Stimulated activated memory B cell treated with anti-CD40 and anti-IgM and Interleukin-4, amounts not matched to agents 10 μg/mL and 1 μg/mL and 100 μg/mL, for 72 hours (primary cell): Measurements from ENCODE around the gene YEATS4.

Experiments
- ATAC-seq: fragments of 150-1000 bp; cut with Tn5 transposase; 2 replicates; pipeline ENCODE4 v1.10.0; 2021
- H3K27ac Mint-ChIP-seq: one replicate; pipeline ENCODE4 v1.8.0; 2022; ENCODE audit warnings: mild to moderate bottlenecking, mixed read lengths
- H3K27me3 Mint-ChIP-seq: one replicate; pipeline ENCODE4 v1.8.0; 2022; ENCODE audit warnings: mixed read lengths
- H3K36me3 Mint-ChIP-seq: one replicate; pipeline ENCODE4 v1.8.0; 2022; ENCODE audit warnings: mixed read lengths
- H3K4me1 Mint-ChIP-seq: one replicate; pipeline ENCODE4 v1.8.0; 2022; ENCODE audit warnings: mixed read lengths
- H3K4me3 Mint-ChIP-seq: one replicate; pipeline ENCODE4 v1.8.0; 2022; ENCODE audit warnings: mild to moderate bottlenecking, moderate library complexity, mixed read lengths
- H3K9me3 Mint-ChIP-seq: one replicate; pipeline ENCODE4 v1.8.0; 2022; ENCODE audit warnings: mixed read lengths

YEATS4 gene

DNA sequence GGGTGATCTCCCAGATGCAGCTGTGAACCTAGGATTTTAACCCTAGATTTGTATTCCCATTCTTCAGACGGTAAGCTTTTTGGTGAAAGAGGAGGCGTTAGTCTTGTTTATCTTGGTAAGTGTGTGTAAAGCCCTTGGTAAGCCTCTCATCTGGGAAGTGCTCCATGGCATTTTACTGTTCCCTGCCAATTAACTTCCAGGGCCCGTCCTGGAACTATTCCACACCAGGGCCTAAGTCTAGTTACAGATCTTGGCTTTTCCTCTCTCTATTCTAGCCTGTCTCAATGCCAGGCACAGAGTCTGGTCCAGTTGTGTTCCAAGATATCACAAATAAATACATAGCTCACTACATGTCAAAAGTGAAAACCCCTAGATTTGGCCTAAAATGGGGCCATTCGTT lies 42.4 kb downstream of the YEATS4 start:
- Mint-ChIP-seq H3K4me3 (no peak overlapping the region), H3K27ac (no peak overlapping the region), H3K9me3 (no peaks in the 10 kb centered on the region), H3K27me3 (no peaks in the 10 kb centered on the region), H3K36me3 (peaks cover 12% of the 10 kb centered on the region), H3K4me1 (no peaks in the 10 kb centered on the region)
- no peak for ATAC-seq

DNA sequence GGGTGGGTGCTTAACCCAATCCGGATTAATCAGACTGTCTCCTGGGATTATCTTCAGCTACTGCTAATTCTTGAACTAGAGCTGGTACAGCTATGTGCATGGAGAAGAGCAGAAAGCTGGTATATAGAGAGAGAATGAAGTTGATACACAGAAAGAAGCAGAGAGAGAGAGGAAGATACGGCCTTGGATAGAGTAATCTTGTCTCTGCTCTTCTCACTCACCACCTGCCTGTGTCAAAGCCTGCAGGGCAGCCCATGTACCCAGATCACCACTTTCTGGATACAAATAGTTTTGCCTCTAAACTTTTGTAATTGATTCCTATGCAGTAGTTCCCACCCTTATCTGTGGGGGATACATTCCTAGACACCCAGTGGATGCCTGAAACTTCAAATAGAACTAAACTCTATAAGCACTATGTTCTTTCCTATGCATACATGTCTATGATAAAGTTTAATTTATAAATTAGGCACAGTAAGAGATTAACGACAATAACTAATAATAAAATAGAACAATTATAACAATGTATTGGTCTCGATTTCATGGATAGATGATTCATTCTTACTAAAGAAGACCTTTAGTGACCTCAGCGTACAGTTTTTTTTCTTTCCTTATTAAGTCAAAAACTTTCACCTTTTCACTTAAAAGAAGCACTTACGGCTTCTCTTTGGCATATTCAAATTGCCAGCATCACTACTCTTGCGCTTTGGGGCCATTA lies 45.5 kb downstream of the YEATS4 start:
- Mint-ChIP-seq H3K36me3 (peaks cover 12% of the 10 kb centered on the region), H3K4me1 (no peaks in the 10 kb centered on the region), H3K27ac (no peak overlapping the region), H3K4me3 (no peak overlapping the region), H3K9me3 (no peaks in the 10 kb centered on the region), H3K27me3 (no peaks in the 10 kb centered on the region)
- no peak for ATAC-seq

DNA sequence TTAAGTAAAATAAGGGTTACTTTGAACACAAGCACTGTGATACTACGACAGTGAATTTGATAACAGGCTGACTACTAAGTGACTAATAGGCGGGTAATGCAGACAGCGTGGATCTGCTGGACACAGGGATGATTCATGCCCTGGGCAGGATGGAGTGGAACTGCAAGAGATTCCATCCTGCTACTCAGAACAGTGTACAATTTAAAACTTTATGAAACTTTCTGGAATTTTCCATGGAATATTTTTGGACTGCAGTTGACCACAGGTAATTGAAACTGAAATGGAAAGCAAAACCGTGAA lies 46.0 kb downstream of the YEATS4 start:
- Mint-ChIP-seq H3K27ac (no peak overlapping the region), H3K4me1 (no peaks in the 10 kb centered on the region), H3K27me3 (no peaks in the 10 kb centered on the region), H3K9me3 (no peaks in the 10 kb centered on the region), H3K4me3 (no peak overlapping the region), H3K36me3 (peaks cover 17% of the 10 kb centered on the region)
- no peak for ATAC-seq

DNA sequence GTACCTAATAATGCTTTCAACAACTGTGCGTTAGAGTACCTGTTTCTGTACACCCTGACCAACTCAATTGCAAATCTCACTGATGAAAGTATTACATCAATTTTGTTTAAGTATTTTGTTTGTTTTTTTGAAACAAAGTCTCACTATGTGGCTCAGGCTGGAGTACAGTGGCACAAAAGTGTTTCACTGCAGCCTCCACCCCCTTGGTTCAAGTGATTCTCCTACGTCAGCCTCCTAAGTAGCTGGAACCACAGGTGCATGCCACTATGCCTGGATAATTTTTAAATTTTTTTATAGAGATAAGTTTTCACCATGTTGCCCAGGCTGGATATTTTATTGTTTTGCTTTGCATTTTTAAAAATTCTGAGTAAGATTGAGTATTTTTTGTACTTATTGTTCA lies 46.7 kb downstream of the YEATS4 start:
- H3K4me3 Mint-ChIP-seq = no peak overlapping the region
- H3K4me1 Mint-ChIP-seq = no peaks in the 10 kb centered on the region
- no peaks in the 10 kb centered on the region for H3K9me3 Mint-ChIP-seq
- H3K27me3 Mint-ChIP-seq = no peaks in the 10 kb centered on the region
- H3K27ac Mint-ChIP-seq = no peak overlapping the region
- peaks cover 19% of the 10 kb centered on the region for H3K36me3 Mint-ChIP-seq
- no peak for ATAC-seq

DNA sequence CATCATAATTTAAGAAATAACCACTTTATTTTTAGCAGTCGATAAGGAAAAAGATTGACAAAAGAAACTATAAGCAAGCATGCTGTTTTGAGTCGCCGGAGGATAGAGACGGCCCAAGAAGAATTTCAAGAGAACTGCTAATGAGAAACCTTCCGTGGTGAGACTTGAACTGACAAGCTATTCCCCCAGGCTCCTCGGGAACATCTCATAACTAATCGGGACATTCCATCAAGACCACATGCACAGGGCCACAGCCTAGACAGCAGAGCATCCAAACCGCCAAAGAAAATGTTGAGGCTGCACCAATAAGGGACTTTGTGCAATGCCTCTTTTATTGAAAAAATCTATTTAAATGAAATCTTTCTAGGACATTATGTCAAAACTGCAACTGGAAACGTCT lies 51.0 kb downstream of the YEATS4 start:
- no peaks in the 10 kb centered on the region for H3K9me3 Mint-ChIP-seq
- no peak overlapping the region for H3K27ac Mint-ChIP-seq
- H3K27me3 Mint-ChIP-seq = no peaks in the 10 kb centered on the region
- no peaks in the 10 kb centered on the region for H3K4me1 Mint-ChIP-seq
- ATAC-seq = no peak
- H3K36me3 Mint-ChIP-seq = peaks cover 24% of the 10 kb centered on the region
- H3K4me3 Mint-ChIP-seq = no peak overlapping the region

DNA sequence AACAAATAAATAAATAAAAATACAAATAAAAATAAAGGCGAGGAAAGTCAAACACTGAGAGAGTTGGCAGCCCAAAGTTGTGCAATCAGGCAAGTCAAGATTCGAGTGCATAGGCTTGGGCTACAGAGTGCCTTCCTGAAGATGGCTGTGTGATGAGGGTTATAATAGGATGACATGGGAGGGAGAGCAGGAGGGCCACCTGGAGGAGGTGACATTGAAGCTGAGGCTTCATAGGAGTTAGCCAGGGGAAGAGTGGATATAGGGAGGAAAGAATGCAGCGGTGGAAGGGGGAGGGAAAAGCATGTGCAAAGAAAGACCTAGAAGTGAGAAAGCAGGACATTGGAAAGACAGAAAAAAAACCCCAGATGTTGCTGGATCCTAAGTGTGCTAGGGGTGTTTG lies 53.1 kb downstream of the YEATS4 start:
- no peaks in the 10 kb centered on the region for H3K9me3 Mint-ChIP-seq
- H3K4me1 Mint-ChIP-seq = no peaks in the 10 kb centered on the region
- no peak overlapping the region for H3K27ac Mint-ChIP-seq
- ATAC-seq = no peak
- peaks cover 23% of the 10 kb centered on the region for H3K36me3 Mint-ChIP-seq
- no peaks in the 10 kb centered on the region for H3K27me3 Mint-ChIP-seq
- H3K4me3 Mint-ChIP-seq = no peak overlapping the region

DNA sequence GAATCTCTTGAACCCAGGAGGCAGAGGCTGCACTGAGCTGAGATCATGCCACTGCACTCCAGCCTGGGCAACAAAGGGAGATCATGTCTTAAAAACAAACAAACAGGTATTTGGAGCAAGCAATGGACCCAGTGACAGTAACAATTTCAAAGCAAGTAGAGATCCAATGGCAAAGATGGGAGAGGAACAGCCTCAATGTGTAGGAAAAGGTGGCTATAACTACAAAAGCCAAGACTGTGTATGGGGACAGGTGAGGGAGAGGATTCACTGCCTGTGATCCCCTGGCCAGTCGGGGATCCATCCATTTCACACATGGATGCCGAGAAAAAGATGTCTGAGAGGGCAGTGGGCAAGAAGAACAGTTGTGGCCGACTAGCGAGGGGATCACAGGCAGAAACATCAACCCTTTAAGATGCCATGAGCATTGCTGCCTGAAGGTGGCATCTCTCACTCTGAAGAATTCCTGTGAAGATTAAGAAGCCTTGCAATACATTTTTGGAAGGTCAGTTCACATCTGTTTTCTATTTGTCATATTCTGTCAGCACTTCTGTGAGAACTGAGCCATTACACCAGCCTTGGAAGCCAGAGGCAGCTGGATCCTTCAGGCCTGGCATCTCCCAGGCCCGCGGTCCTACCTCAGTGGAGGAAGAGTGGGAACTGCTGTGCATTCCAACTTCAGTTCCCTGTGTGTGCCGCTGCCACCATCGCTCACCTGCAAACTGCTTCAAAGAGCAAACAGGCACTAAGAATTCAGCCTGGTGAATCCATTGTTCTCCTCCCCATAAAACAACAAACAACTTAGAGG lies 56.1 kb downstream of the YEATS4 start:
- Mint-ChIP-seq H3K27me3 (no peaks in the 10 kb centered on the region), H3K27ac (no peak overlapping the region)
- ATAC-seq = no peak

DNA sequence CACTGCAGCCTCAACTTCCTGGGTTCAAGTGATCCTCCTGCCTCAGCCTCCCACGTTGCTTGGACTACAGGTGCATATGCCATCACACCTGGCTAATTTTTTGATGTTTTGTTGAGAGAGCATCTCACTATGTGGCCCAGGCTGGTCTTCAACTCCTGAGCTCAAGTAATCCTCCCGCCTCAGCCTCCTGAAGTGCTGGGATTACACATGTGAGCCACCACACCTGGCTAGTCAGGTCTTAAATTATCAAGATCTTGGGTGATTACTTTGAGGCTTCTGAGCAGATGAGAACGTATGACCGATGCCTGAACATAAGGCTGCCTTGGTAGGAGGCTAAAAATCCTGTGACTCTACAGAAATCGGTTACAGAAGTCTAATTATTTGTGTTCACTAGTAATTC lies 57.7 kb downstream of the YEATS4 start:
- no peak overlapping the region for H3K27ac Mint-ChIP-seq
- H3K36me3 Mint-ChIP-seq = no peaks in the 10 kb centered on the region
- H3K4me1 Mint-ChIP-seq = no peaks in the 10 kb centered on the region
- H3K9me3 Mint-ChIP-seq = no peaks in the 10 kb centered on the region
- H3K27me3 Mint-ChIP-seq = no peaks in the 10 kb centered on the region
- no peak overlapping the region for H3K4me3 Mint-ChIP-seq
- no peak for ATAC-seq

More for the DNA sequence above, 56.1 kb downstream of the YEATS4 start:
- H3K36me3 Mint-ChIP-seq = peaks cover 6% of the 10 kb centered on the region
- no peaks in the 10 kb centered on the region for H3K4me1 Mint-ChIP-seq
- no peak overlapping the region for H3K4me3 Mint-ChIP-seq
- H3K9me3 Mint-ChIP-seq = no peaks in the 10 kb centered on the region

DNA sequence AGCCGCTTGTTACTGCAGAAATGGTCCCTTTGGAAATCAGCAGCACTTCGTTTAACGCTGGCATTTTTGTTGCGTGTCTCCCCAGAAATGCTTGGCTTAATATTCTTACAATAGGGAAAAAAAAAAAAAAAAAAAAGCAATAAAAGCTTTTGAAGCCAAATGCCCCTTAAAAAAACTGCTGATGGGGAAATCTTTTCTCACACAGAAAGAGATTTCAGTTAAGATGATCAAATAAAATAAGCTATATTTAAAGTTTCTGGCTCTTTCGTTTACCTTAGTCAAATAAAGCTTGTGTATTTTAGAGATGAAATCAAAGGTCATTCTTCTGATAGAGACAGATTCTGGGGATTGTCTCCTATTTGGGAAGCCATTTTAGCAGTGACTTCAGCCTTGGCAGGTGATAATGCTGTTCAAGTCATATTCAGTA lies 58.2 kb downstream of the YEATS4 start:
- H3K9me3 Mint-ChIP-seq = no peaks in the 10 kb centered on the region
- H3K27ac Mint-ChIP-seq = no peak overlapping the region
- no peak overlapping the region for H3K4me3 Mint-ChIP-seq

DNA sequence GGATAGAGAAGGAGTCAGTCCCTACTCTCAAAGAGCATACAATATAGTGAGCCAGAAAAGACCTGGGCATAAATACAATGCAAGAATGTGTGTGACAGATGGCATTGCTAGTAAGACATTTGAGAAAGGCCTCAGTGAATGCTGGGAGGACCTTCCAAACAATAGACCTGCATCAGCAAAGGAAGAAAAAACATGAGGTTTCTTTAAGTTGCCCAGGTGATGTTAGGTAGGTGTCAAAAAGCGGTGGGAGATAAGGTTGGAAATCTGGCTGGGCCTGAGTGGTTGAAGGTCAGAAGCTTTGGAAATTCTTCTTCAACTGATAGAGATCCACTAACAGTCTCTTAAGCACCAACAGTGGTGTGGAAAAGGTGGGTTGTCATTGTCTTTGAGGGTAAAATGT lies 60.2 kb downstream of the YEATS4 start:
- Mint-ChIP-seq H3K27ac (no peak overlapping the region), H3K4me3 (no peak overlapping the region), H3K4me1 (no peaks in the 10 kb centered on the region), H3K36me3 (no peaks in the 10 kb centered on the region), H3K27me3 (no peaks in the 10 kb centered on the region), H3K9me3 (no peaks in the 10 kb centered on the region)
- ATAC-seq = no peak

More for the DNA sequence above, 58.2 kb downstream of the YEATS4 start:
- no peaks in the 10 kb centered on the region for H3K4me1 Mint-ChIP-seq
- H3K36me3 Mint-ChIP-seq = no peaks in the 10 kb centered on the region
- H3K27me3 Mint-ChIP-seq = no peaks in the 10 kb centered on the region
- ATAC-seq = no peak

DNA sequence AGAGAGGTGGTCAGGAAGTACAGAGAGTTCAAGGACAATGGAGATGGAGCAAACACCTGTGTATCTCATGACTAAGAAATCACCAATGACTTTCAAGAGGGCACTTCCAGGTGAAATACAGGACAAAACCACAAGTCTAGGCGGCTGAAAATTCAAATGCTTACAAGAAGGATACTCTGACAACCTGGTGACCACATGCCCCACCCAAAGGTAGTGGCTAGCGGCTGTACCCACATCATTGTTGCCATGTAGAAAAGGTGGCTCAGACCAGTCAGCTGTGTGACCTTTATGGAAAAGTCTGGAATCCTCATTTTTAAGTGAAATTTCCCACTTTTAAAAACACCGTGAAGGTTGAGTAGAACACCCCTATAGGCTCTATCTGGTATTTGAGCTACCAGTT lies 62.0 kb downstream of the YEATS4 start:
- Mint-ChIP-seq H3K27me3 (no peaks in the 10 kb centered on the region), H3K9me3 (no peaks in the 10 kb centered on the region), H3K27ac (no peak overlapping the region), H3K4me3 (no peak overlapping the region), H3K4me1 (no peaks in the 10 kb centered on the region), H3K36me3 (peaks cover 6% of the 10 kb centered on the region)
- ATAC-seq = no peak

DNA sequence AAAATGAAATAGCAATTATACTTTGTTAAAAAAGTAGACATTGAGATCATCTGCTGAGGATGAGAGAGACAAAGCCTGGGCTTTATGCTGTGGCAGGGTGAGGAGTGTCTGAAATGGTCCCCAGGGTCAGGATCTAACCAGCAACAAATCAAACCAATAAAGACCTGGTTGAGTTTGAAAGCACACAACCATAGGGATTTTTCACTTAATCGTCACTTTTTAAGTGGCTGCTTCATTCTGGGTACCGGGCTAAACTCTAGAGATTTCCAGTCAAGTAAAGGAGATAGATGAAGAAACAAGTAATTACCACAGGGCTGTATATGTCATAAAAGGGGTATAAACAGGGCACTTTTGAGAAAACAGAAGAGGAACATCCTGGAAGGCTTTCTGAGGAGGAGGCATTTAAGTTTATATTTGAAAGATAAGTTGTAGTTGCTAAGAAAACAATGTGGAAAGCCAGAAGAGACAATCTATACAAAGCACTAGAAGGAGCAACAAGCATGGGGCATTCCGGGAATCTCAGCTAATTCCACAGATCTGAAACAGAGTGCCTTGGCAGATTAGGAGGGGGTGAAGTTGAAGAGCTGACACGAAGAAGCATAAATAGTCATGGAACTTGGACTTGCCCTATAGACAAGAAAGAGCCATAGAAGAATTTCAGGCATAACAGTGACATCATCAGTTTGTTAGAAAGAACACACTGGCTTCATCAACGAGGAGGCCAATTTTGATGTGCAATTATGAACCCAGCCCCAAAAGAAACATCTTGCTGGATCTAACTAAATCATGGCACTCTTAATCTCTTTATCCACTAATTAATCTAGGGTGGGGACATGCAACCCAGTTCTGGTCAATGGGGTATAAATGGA lies 63.7 kb downstream of the YEATS4 start:
- no peaks in the 10 kb centered on the region for H3K9me3 Mint-ChIP-seq
- no peak for ATAC-seq
- no peaks in the 10 kb centered on the region for H3K27me3 Mint-ChIP-seq
- no peaks in the 10 kb centered on the region for H3K4me1 Mint-ChIP-seq
- H3K36me3 Mint-ChIP-seq = peaks cover 6% of the 10 kb centered on the region
- no peak overlapping the region for H3K4me3 Mint-ChIP-seq
- no peak overlapping the region for H3K27ac Mint-ChIP-seq

DNA sequence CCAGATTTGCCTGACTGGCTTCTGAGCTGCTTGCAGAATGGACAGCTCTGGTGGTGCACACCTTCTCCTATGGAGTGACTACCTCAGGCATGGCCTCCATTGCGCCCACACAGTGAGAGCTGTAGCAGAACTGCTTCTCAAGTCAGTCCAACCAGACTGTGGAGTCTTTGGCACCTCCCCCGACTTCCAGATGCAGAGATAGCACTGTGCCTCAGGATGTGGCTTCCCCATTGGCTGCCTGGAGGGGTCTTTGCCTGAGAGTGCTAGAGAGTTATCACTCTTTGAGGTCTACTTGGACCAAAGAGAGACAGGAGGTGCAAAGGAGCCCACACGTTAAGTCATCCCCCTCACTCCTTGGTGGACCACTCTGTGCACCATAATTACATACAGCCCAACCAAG lies 65.9 kb downstream of the YEATS4 start:
- H3K27ac Mint-ChIP-seq = no peak overlapping the region
- no peak for ATAC-seq
- H3K4me3 Mint-ChIP-seq = no peak overlapping the region
- peaks cover 6% of the 10 kb centered on the region for H3K36me3 Mint-ChIP-seq
- H3K9me3 Mint-ChIP-seq = no peaks in the 10 kb centered on the region
- H3K4me1 Mint-ChIP-seq = no peaks in the 10 kb centered on the region
- no peaks in the 10 kb centered on the region for H3K27me3 Mint-ChIP-seq

DNA sequence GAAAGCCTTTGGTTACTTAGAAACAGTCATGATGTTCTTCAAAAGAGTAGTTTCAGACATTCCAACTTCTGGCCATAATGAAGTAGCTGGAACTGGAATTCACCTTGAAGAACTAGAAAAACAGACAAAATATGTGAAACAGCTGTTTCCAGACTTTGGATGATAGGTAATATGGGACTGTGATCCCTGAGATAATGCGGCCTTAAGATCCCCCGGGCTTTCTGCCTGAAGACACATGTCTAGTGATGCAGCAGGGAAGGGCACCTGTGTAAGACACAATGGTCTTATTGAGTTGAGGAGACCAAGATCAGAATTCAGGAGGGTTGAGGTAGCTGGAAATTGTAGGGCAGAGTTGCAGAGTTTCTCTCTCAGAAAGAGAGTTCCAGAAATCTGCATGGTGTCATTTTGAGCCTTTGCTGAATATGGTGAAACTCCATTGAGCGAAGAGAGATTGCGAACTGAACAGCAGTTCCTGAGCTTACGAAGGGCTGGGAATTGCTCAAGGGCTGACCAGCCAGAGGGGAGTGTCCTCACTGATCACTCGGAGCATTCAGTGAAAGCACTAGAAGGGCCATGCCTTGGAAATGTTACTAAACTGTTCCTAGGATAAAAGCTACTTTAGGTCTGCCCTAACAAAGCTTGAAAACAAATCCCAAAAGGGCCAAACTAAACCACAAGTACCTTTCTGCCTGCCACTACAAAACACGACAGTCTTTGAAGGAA lies 69.0 kb downstream of the YEATS4 start:
- Mint-ChIP-seq H3K27ac (no peak overlapping the region), H3K9me3 (no peaks in the 10 kb centered on the region), H3K27me3 (no peaks in the 10 kb centered on the region), H3K4me3 (no peak overlapping the region), H3K4me1 (no peaks in the 10 kb centered on the region), H3K36me3 (peaks cover 6% of the 10 kb centered on the region)
- no peak for ATAC-seq

DNA sequence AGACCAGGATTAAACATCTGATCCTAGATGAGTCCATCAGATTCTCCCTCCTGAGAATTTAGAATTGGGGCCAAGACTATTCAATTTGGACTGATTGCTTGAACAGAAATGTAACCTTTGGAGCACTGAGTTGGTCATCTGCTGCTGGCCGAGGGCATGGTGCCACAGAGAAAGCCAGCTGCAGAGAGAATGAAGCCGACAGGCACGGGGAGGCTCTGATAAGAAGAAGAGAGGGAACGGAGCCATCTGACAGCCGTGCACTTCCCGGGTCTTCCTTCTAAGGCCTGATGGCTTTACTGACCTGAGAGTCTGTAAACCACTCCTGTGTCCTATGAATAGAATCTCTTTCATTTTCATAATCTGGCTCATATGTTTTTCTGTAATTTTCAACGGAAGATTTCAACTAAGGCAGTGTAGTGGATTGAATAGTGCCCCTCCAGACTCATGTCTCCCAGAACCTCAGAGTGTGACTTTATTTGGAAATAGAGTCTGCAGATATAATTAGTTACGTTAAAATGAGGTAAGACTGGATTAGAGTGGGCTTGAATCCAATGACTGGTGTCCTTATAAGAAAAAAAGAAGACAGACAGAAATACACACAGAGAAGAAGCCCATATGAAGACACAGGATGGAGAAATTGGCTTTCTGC lies 71.5 kb downstream of the YEATS4 start:
- H3K9me3 Mint-ChIP-seq = no peaks in the 10 kb centered on the region
- no peak overlapping the region for H3K27ac Mint-ChIP-seq
- H3K27me3 Mint-ChIP-seq = no peaks in the 10 kb centered on the region
- H3K36me3 Mint-ChIP-seq = no peaks in the 10 kb centered on the region
- H3K4me3 Mint-ChIP-seq = no peak overlapping the region
- H3K4me1 Mint-ChIP-seq = no peaks in the 10 kb centered on the region
- ATAC-seq = no peak
